ENCODE measurements around the gene PEMT. TPM values are rescaled to one million over a fixed set of nuclear protein-coding genes. Genes with fewer than 3 reads are reported as not detected.

Gene PEMT
- total and polyA plus RNA-seq, 2 donors (not counting 1 experiment from before 2014, with no cell fraction given) = 10.7 to 20.3 TPM

- no peaks in the 10 kb centered on the region for H4K20me1 ChIP-seq (ENCODE audit: control insufficient read depth, insufficient read depth, low read length, poor library complexity, severe bottlenecking)
- no peaks in the 10 kb centered on the region for H3K9me3 Mint-ChIP-seq (ENCODE audit: insufficient read depth)
- no peaks in the 10 kb centered on the region for H3K79me2 ChIP-seq (ENCODE audit: control insufficient read depth, insufficient read depth, low read length)
- ChIA-PET CTCF (no interaction called here), POLR2A (no interaction called here)
- no peak overlapping the region for H3K9ac ChIP-seq (ENCODE audit: low read length)
- H3K4me1 Mint-ChIP-seq = no peaks in the 10 kb centered on the region
- TF ChIP-seq EZH2 (IDR thresholded peaks at IDR 0.05; ENCODE audit: borderline replicate concordance, insufficient read depth, low read depth, low read length, poor library complexity, severe bottlenecking) = no peak
- TF ChIP-seq, protein P1, sequence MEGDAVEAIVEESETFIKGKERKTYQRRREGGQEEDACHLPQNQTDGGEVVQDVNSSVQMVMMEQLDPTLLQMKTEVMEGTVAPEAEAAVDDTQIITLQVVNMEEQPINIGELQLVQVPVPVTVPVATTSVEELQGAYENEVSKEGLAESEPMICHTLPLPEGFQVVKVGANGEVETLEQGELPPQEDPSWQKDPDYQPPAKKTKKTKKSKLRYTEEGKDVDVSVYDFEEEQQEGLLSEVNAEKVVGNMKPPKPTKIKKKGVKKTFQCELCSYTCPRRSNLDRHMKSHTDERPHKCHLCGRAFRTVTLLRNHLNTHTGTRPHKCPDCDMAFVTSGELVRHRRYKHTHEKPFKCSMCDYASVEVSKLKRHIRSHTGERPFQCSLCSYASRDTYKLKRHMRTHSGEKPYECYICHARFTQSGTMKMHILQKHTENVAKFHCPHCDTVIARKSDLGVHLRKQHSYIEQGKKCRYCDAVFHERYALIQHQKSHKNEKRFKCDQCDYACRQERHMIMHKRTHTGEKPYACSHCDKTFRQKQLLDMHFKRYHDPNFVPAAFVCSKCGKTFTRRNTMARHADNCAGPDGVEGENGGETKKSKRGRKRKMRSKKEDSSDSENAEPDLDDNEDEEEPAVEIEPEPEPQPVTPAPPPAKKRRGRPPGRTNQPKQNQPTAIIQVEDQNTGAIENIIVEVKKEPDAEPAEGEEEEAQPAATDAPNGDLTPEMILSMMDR (IDR thresholded peaks at IDR 0.05) = no peak
- intact Hi-C loops (cut with micrococcal nuclease) = no loop called here
- no peak overlapping the region for H3K4me3 ChIP-seq (ENCODE audit: control extremely low read depth in 1 of 5, extremely low read depth in 1 of 5, insufficient read depth in 1 of 5, low read depth in 2 of 5, low read length in 4 of 5)
- H3K4me1 ChIP-seq (ENCODE audit: control insufficient read depth in 2 of 2, insufficient read depth in 2 of 2, low read length in 2 of 2) = no peaks in the 10 kb centered on the region
- H3K27ac ChIP-seq (ENCODE audit: low read length in 2 of 2) = no peak overlapping the region
- no peak for ATAC-seq (ENCODE audit: low read depth)
- H3K27ac Mint-ChIP-seq = no peak overlapping the region
- DNase-seq = no peak
- H3K4me3 Mint-ChIP-seq = no peak overlapping the region
- no peaks in the 10 kb centered on the region for H3K36me3 ChIP-seq (replicated peaks in 1 of 2; ENCODE audit: control extremely low read depth in 1 of 2, control insufficient read depth in 1 of 2, extremely low read depth in 1 of 2, insufficient read depth in 2 of 2, low read length in 1 of 2)
- no peaks in the 10 kb centered on the region for H3K27me3 Mint-ChIP-seq
- WGBS (ENCODE audit: insufficient coverage) = 91% methylated on average over 15 of the region's 15 CpGs
- H3K4me2 ChIP-seq (replicated peaks; ENCODE audit: low read depth, low read length, poor library complexity, severe bottlenecking) = no peak overlapping the region
- H3K9me3 ChIP-seq (ENCODE audit: control extremely low read depth in 1 of 3, control insufficient read depth in 2 of 3, insufficient read depth in 1 of 3, low read length in 2 of 3) = no peaks in the 10 kb centered on the region
- H2AFZ ChIP-seq (ENCODE audit: insufficient read depth, low read depth, low read length, poor library complexity, severe bottlenecking) = no peak overlapping the region
- H3K27me3 ChIP-seq (replicated peaks in 1 of 4; ENCODE audit: control extremely low read depth in 1 of 4, control insufficient read depth in 3 of 4, insufficient read depth in 4 of 4, low read length in 3 of 4) = no peaks in the 10 kb centered on the region
Measured at GRCh38 chr17:17540278-17540906, 51.1 kb downstream of the PEMT start.

GRCh38 chr17:17539591-17539990, 51.9 kb downstream of the PEMT start:
- ATAC-seq (ENCODE audit: low read depth) = no peak
- Histone ChIP-seq H3K27me3 (replicated peaks in 1 of 4; ENCODE audit: control extremely low read depth in 1 of 4, control insufficient read depth in 3 of 4, insufficient read depth in 4 of 4, low read length in 3 of 4) (no peaks in the 10 kb centered on the region), H3K4me1 (ENCODE audit: control insufficient read depth in 2 of 2, insufficient read depth in 2 of 2, low read length in 2 of 2) (no peaks in the 10 kb centered on the region), H3K36me3 (replicated peaks in 1 of 2; ENCODE audit: control extremely low read depth in 1 of 2, control insufficient read depth in 1 of 2, extremely low read depth in 1 of 2, insufficient read depth in 2 of 2, low read length in 1 of 2) (no peaks in the 10 kb centered on the region), H4K20me1 (ENCODE audit: control insufficient read depth, insufficient read depth, low read length, poor library complexity, severe bottlenecking) (no peaks in the 10 kb centered on the region), H3K9me3 (ENCODE audit: control extremely low read depth in 1 of 3, control insufficient read depth in 2 of 3, insufficient read depth in 1 of 3, low read length in 2 of 3) (no peaks in the 10 kb centered on the region), H3K9ac (ENCODE audit: low read length) (no peak overlapping the region), H3K4me2 (replicated peaks; ENCODE audit: low read depth, low read length, poor library complexity, severe bottlenecking) (no peak overlapping the region), H3K79me2 (ENCODE audit: control insufficient read depth, insufficient read depth, low read length) (no peaks in the 10 kb centered on the region), H3K4me3 (ENCODE audit: control extremely low read depth in 1 of 5, extremely low read depth in 1 of 5, insufficient read depth in 1 of 5, low read depth in 2 of 5, low read length in 4 of 5) (no peak overlapping the region), H3K27ac (ENCODE audit: low read length in 2 of 2) (no peak overlapping the region), H2AFZ (ENCODE audit: insufficient read depth, low read depth, low read length, poor library complexity, severe bottlenecking) (no peak overlapping the region)
- ChIA-PET POLR2A (no interaction called here), CTCF (no interaction called here)
- Mint-ChIP-seq H3K4me3 (no peak overlapping the region), H3K27ac (no peak overlapping the region), H3K9me3 (ENCODE audit: insufficient read depth) (no peaks in the 10 kb centered on the region), H3K4me1 (no peaks in the 10 kb centered on the region), H3K27me3 (no peaks in the 10 kb centered on the region)
- TF ChIP-seq, protein P1 (IDR thresholded peaks at IDR 0.05) = no peak
- TF ChIP-seq EZH2 (IDR thresholded peaks at IDR 0.05; ENCODE audit: borderline replicate concordance, insufficient read depth, low read depth, low read length, poor library complexity, severe bottlenecking) = no peak
- no peak for DNase-seq
- WGBS (ENCODE audit: insufficient coverage) = 91% methylated on average over 10 of the region's 10 CpGs
- intact Hi-C loops (cut with micrococcal nuclease) = no loop called here
